22Rv1 (cell line): ENCODE results near the gene NRP1.

ENCODE experiments used
- H3K27ac ChIP-seq: fragments of 450-650 bp; 2 replicates; pipeline ENCODE4 v1.5.1; 2017
- CTCF ChIP-seq: fragments of 450-650 bp; IDR thresholded peaks from 2 replicates; pipeline ENCODE4 v1.5.1; 2017; ENCODE audit warnings: mild to moderate bottlenecking
- ZFX ChIP-seq: fragments of 450-650 bp; IDR thresholded peaks from 2 replicates; pipeline ENCODE4 v1.6.1; 2017; ENCODE audit warnings: antibody characterized with exemption, borderline replicate concordance

NRP1 gene

GRCh38 chr10:33298893-33299292, 35.6 kb downstream of the NRP1 start:
- TF ChIP-seq CTCF = no peak
- no peak overlapping the region for H3K27ac ChIP-seq

GRCh38 chr10:33298110-33298509, 36.4 kb downstream of the NRP1 start:
- no peak overlapping the region for H3K27ac ChIP-seq
- no peak for TF ChIP-seq ZFX

- TF ChIP-seq ZFX = no peak
- TF ChIP-seq CTCF = no peak
- no peak overlapping the region for H3K27ac ChIP-seq
Observed at GRCh38 chr10:33295851-33296250, 38.6 kb downstream of the NRP1 start.

- H3K27ac ChIP-seq = no peak overlapping the region
- no peak for TF ChIP-seq CTCF
- TF ChIP-seq ZFX = no peak
Observed at GRCh38 chr10:33293531-33294170, 40.8 kb downstream of the NRP1 start.

GRCh38 chr10:33293076-33293475, 41.4 kb downstream of the NRP1 start:
- TF ChIP-seq ZFX (no peak), CTCF (no peak)
- no peak overlapping the region for H3K27ac ChIP-seq

GRCh38 chr10:33291053-33291592, 43.3 kb downstream of the NRP1 start:
- H3K27ac ChIP-seq = no peak overlapping the region
- no peak for TF ChIP-seq CTCF
- no peak for TF ChIP-seq ZFX

GRCh38 chr10:33290321-33291052, 44.0 kb downstream of the NRP1 start:
- TF ChIP-seq ZFX = no peak
- TF ChIP-seq CTCF = peak; percentile 33
- H3K27ac ChIP-seq = no peak overlapping the region
